H54 (cell line): ENCODE data around the gene RNF112.

Experiments
- DNase-seq: peaks from one replicate; pipeline ENCODE4 v3.0.0; 2011; ENCODE audit warnings: low spot score, mixed read lengths; ENCODE audit not compliant: insufficient read length
- FAIRE-seq: peaks from 3 replicates; lab custom pipeline; 2011; peaks lifted over from hg19 to GRCh38; lab: Jason Lieb, UNC
- POLR2A ChIP-seq: IDR thresholded peaks from 2 replicates; pipeline ENCODE4 v1.6.1; 2011; ENCODE audit warnings: low read depth, mild to moderate bottlenecking, low read length

Gene RNF112

DNA sequence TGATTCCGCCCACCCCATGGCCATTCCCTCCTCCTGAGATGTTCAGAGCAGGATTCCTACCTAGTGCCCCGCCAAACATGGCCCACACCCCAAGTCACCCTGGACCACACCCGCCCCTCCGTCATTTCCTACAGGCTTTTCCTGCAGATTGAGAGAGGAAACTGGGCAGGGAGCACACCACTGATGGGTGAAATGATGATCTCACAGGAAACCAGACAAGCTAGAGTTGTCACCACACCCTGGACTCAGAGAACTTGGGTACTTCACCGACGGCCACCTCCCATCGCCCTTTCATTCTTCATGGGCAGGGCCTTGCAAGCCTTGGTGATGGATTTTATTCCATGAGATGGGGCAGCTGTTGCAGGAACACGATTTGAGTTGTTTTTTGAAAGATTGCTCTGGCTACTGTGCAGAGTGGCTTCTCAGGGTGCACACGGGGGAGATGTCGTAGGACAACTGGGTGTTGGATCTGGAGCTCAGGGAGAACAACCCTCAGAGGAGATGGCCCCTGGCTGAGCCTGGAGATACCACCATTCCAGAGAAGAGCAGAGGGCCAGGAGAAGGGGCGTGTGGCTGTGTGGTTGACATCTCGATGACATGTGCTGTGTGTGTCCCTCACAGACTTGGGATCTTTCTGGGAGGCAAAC, 41.1 kb upstream of the RNF112 start:
- DNase-seq (no peak), FAIRE-seq (no peak)
- TF ChIP-seq POLR2A: no peak

DNA sequence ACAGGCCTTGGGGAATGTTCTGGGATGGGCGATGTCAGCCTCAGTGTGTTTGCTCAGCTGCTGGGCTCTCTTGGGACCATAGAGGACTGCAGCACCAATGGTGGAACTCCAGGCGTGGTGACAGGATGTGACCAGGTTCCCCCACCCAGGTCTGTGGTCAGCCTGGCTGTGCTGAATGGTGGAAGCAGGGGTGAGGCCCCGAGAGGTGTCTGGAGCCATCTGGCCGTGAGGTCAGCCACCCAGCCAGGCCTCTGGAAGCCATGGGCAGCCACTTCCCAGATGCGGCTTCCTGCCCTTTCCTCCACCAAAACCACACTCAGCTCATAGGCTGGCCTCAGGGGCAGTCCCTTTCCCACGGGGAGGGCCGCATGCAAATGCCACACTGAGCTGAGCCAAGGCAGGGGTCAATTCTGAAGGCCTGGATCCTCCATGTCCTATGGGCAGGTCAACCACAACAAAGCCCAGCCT, 40.5 kb upstream of the RNF112 start:
- no peak for DNase-seq
- FAIRE-seq: no peak
- no peak for TF ChIP-seq POLR2A

DNA sequence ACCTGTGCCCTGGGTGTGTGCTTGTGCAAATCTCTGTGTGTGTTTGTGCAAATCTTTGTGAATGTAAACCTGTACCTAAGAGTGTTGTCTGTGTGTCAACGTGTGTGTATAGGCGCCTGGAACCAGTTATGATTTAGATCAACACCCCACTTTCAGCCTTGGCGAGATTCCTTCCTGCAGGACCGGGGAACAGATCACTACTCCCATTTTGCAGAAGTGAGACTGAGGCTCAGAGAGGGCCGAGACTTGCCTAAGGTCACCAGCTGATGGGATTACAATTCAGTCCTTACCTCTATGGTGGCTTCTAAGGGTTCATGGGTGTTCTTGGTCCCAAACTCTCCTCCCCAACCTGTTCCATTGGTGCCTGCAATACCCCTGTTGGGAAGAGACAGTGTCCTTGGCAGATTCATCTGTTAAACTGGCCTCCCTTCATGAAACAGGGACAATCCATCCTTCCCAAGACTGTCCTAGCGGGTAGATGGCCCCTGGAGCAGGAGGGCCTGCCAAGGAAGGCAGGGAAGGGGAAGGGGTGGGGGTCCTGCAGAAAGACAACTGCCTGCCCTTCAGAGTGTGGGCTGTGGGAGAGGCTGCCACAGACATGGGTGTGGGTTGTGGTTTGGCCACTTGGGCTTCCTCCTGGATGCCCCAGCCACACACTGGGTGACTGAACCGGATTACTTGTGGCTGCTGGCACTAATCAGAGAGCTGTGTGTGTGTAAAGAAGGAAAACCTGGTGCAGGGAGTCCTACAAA, 39.6 kb upstream of the RNF112 start:
- no peak for FAIRE-seq
- no peak for TF ChIP-seq POLR2A
- DNase-seq: no peak

DNA sequence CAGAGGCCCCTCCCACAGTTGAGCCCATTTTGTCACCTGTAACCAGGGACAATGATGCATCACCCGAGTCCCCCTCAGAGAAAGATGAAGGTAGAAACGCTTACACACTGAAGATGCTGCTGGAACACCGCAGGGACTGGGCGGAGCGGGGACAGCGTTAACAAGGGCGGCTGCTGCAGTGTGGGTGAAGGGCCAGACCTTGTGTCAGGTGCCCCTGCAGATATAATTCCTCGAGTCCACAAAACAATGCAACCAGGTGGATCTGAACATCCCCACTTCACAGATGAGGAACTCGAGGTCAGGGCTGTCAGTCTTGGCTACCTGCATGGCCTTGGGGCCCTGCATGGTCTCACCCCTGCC, 39.0 kb upstream of the RNF112 start:
- no peak for DNase-seq
- TF ChIP-seq POLR2A: no peak
- FAIRE-seq: no peak

DNA sequence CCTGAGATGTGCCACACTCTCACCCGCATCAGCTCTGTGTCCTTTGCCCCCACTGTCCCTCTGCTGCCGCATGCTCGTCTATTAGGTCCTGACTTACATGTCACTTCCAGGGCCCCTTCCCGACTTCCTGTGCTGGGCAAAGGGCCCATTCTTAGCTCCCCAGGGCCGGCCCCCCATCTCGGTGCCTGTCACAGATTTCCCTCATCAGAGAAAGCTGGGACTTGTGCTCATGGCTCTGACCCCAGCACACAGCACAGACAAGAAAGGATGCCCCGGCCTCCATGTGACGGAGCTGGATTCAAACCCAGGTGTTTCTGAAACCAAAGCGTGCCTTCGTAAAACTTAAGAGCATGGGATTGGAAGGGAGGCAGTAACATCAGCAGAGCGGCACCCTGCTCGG, 38.6 kb upstream of the RNF112 start:
- FAIRE-seq (no peak), DNase-seq (no peak)
- no peak for TF ChIP-seq POLR2A

DNA sequence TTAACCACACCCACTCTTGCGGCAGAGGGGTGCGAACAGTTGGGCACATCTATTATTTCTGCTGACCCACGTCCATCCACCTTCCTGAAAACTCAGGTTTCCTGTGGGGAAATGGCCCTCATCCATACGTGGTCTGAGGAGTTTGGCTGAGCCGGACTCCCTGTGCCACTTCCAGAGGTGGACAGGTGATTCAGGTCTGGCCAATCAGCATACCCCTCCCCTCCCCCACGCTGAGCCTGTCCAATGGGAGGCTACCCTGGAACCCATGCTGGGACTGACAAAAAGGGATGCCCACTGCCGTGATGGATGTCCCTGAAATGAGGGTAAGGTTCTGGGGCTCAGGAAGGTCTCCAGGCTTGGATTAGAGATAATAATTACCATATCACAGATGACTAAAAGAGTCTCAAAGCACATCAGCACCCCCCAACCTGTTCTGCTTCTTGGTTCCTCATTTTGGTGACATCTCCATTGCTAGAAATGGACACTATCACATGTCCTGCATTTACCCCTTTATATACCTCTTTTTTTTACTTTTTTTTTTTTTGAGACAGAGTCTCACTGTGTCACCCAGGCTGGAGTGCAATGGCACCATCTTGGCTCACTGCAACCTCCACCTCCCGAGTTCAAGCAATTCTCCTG, 38.0 kb upstream of the RNF112 start:
- TF ChIP-seq POLR2A: no peak
- DNase-seq: no peak
- FAIRE-seq: no peak

DNA sequence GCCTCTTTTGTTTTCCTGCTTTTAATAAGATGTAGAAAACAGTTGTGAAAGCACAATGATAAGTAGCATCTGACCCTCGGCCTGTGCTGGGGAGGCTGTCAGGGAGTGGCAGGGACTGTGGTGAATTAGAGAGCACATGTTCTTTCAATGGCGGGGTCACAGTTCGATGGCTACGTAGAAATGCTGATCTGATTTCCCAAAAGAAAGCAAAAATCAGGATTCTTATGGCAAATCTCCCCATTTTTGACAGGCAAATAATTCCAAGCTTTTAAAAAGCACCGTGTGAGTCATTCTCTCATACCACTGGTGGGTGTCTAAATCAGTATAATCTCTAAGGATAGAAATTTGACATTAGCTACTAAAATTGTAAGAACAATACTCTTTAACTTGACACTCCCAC, 36.9 kb upstream of the RNF112 start:
- no peak for DNase-seq
- no peak for FAIRE-seq
- no peak for TF ChIP-seq POLR2A

DNA sequence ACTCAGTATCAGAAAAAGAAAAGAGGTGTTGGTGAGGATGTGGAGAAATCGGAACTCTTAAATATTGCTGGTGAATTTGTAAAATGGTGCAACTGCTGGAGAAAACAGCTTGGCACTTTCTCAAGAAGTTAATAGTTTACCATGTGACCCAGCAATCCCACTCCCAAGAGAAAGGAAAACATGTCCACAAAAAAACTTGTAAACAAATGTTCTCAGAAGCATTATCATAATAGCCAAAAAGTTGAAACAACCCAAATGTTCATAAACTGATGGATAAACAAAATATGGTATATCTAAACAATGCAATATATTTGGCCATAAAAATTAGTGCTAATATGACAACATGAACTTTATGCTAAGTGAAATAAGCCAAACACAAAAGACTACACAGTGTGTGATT, 35.3 kb upstream of the RNF112 start:
- DNase-seq: no peak
- no peak for TF ChIP-seq POLR2A

DNA sequence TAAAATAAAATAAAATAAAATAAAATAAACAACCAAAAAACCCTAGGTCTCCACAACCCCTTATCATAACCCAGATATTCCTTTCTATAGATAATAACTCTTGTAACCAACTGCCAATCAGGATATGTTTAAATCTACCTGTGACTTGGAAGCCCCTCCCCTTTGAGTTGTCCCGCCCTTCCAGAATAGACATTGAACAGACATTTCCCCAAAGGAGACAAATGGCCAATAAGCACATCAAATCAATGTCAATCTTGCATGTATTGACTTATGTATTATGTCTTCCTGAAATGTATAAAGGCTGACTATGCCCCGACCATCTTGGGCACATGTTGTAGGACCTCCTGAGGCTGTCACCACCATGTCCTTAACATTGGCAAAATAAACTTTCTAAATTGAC, 34.2 kb upstream of the RNF112 start:
- no peak for DNase-seq
- no peak for FAIRE-seq
- no peak for TF ChIP-seq POLR2A

More for the DNA sequence above, 35.3 kb upstream of the RNF112 start:
- no peak for FAIRE-seq

DNA sequence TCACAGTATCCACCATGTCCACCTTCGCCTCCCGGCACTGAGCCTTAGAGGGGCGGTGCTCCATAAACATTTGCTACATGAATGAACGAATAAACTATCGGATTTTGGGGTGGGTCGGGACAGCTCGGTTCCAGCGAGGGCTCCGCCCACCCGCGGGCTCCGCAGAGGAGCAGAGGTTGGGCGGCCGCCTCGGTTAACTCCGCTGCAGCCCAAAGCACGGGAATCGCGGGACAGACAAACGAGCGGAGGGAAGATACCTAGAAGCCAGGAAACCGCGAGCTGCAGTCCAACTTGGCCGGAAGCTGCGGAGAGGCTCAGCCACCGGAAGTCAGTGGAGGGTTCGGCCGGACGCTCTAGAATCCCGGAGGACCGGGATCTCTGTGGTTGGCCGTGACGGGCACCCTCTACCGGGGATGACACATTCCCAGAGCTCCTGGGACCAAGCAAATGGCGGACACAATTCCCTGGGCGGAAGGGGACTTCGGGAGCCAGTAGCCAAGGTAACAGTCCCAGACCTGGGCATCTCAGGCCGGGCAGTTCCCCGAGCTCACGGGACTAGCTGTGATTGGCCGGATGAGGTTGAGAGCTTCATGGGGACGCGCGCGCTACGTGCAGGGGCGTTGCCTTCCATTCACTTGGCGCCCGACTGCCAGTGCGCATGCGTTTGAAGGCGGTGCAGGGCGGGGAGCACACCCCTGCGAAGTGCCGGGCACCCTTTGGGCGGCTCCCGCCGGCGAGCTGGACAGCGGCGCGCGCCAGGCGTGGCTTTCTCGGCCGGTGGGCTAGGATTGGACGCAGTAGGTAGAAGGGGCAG, 33.2 kb upstream of the RNF112 start:
- FAIRE-seq: peak; percentile 61
- TF ChIP-seq POLR2A: peak; percentile 60
- peak; percentile 99 for DNase-seq

DNA sequence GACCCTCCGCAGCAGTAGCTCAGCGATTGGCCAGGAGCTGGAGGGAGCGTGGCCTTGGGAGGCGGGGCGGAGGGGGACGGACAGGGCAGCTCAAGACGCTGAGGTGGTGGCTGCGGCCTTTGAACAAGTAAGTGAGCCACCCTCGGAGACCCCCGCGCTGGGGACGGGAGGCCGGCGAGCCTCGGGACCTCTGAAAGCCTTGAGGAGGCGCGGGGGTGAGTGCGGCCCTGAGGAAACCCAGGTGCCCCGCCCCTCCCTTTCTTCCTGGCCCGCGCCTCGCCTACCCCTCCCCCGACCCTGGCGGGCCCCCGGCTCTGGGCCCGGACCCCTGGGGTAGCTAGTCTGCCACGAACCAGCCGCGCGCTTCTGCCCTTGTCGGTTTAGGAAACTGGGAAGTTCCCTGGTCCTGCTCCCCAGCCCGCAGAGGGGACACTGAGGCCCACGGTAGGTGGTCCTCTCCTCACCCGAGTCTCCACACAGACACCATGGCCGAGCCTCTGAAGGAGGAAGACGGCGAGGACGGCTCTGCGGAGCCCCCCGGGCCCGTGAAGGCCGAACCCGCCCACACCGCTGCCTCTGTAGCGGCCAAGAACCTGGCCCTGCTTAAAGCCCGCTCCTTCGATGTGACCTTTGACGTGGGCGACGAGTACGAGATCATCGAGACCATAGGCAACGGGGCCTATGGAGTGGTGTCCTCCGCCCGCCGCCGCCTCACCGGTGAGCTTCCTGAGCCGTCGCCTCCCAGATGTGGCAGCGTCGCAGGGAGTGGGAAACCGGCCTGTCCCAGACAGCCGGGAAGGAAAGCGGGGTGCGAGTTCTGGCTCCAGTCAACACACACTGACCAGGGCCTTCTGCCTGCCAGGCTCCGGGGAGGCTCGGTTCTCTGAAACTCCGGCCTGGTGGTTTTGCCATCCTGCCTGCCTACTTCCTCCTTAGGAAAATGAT, 32.3 kb upstream of the RNF112 start, which contains the start of gene MAPK7:
TSS of gene MAPK7 (plus strand) at position 83 of the 945 bp plus-strand sequence. CDS start at position 486, 403 bp downstream.
- no peak for DNase-seq
- TF ChIP-seq POLR2A: 0 out of 2 replicates have a peak, but pooled peaks have one; percentile 4
- FAIRE-seq: no peak

DNA sequence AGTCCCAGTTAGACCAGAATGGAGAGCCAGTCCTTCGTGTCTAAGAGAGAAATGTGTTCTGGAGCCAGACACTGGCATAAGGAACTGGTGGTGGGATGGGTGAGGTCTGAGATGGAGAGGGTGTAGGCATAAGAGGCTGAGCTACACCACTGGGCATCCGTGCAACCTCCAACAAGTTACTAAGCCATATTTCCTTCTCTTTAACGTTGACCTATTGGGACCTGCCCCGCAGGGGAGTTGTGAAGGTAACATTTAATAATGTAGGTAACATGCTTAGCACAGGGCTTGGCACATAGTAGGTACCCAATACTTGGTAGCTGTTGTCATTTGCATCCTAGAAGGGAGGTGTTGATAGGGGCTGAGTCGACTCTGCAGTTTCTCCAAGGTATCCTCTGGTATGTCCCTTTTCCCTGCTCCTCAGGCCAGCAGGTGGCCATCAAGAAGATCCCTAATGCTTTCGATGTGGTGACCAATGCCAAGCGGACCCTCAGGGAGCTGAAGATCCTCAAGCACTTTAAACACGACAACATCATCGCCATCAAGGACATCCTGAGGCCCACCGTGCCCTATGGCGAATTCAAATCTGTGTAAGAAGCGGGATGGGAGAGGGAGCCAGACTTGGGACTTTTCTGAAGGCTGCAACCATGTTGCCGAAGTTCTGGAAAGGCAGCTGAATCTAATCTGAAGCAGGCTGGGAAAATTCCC, 31.5 kb upstream of the RNF112 start:
- DNase-seq (no peak), FAIRE-seq (no peak)
- TF ChIP-seq POLR2A: no peak
